GM12892 (cell line): ENCODE results near the gene DTD2.
"Not testable (repeated sequence)": the region's sequence is repeated elsewhere in the genome, so short reads cannot be mapped to it uniquely, and the experiment has no call there.

Source experiments
- DNase-seq: peaks from one replicate; pipeline ENCODE4 v3.0.0; 2011; ENCODE audit not compliant: insufficient read length
- FAIRE-seq: peaks from 2 replicates; lab custom pipeline; 2011; peaks lifted over from hg19 to GRCh38; lab: Jason Lieb, UNC
- POLR2A ChIP-seq: IDR thresholded peaks from 2 replicates; pipeline ENCODE4 v1.6.1; 2011; ENCODE audit warnings: low read depth, low read length, control low read depth
- POLR2AphosphoS5 ChIP-seq: IDR thresholded peaks from 2 replicates; pipeline ENCODE4 v1.6.1; 2011; ENCODE audit warnings: low read depth, low read length, control low read depth
- TAF1 ChIP-seq: IDR thresholded peaks from 2 replicates; pipeline ENCODE4 v1.6.1; 2011; ENCODE audit warnings: low read depth, mild to moderate bottlenecking, control low read depth, low read length, borderline replicate concordance

Gene DTD2

DNA sequence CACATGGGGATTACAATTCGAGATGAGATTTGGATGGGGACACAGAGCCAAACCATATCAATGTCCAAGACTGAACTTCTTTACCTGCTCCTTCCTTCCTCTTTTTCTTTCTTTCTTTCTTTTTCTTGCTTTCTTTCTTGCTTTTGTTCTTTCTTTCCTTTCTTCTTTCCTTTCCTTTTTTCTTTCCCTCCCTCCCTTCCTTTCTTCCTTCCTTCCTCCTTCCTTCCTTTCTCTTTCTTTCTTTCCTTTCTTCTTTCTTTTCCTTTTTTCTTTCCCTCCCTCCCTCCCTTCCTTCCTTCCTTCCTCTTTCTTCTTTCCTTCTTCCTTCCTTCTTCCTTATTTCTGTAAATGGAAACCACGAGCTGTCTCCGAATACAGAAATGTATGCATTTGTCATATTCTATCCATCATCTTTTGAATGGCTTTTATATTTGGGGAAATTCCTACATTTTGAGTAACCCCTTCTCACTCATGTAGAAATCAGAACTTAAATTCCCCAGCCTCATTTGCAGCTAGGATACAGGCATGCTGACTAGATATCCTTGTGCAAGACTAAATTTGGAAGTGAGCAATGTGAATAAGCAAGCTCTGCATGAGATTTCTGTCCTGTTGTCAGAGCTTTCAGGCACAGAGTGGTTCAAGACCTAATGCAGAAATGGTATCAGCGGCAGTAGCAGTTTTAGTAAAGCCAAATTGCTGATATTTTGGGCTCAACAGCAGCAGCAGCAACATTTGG lies 19.0 kb upstream of the DTD2 start:
- TF ChIP-seq POLR2A (no peak), POLR2AphosphoS5 (no peak), TAF1 (no peak)
- DNase-seq (no peak), FAIRE-seq (no peak)

DNA sequence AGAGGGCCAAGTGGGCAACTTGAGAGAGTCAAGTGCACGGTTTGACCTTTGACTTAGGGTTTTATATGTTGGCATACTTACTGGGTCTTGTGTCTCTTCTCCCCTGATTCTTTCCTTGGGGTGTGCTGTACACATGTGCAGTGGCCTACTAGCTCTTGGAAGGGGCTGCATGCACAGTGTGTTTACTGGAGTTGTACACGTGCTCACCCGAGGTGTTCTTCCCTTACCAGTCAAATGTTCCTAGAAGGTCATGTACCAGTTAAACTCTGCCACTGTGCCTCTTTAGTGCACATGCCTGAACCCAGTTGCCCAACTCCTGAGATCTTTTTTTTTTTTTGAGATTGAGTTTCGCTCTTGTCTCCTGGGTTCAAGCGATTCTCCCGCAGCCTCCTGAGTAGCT lies 9.2 kb upstream of the DTD2 start:
- no peak for FAIRE-seq
- TF ChIP-seq POLR2A (no peak), TAF1 (no peak), POLR2AphosphoS5 (no peak)

GRCh38 chr14:31465111-31465510 lies 7.8 kb upstream of the DTD2 start:
- no peak for DNase-seq
- TF ChIP-seq POLR2A (no peak), TAF1 (no peak)
- FAIRE-seq = no peak

More for the DNA sequence above, 9.2 kb upstream of the DTD2 start:
- DNase-seq = no peak

GRCh38 chr14:31462450-31462849 lies 5.1 kb upstream of the DTD2 start:
- FAIRE-seq = not testable (repeated sequence)

DNA sequence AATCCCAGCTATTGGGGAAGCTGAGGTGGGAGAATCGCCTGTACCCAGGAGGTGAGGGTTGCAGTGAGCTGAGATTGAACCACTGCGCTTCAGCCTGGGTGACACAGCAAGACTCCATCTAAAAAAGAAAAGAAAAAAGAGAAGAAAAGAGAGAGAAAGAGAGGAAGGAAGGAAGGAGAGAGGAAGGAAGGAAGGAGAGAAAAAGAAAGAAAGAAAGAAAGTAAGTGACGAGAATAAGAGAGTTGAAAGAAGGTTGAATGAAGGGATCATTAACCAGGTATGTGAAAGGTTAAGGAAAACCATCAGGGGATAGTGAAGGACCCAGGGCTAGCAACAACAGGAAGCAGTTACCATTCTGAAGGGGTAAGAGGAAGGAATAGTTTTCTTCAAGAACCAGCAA lies 4.2 kb upstream of the DTD2 start:
- DNase-seq (no peak), FAIRE-seq (no peak)
- TF ChIP-seq POLR2AphosphoS5 = no peak
- no peak for TF ChIP-seq TAF1
- no peak for TF ChIP-seq POLR2A

More at GRCh38 chr14:31462450-31462849, 5.1 kb upstream of the DTD2 start:
- not testable (repeated sequence) for DNase-seq

- FAIRE-seq (peak; percentile 38), DNase-seq (no peak)
Measured at GRCh38 chr14:31457665-31458659, 656 bp upstream of the DTD2 start.

DNA sequence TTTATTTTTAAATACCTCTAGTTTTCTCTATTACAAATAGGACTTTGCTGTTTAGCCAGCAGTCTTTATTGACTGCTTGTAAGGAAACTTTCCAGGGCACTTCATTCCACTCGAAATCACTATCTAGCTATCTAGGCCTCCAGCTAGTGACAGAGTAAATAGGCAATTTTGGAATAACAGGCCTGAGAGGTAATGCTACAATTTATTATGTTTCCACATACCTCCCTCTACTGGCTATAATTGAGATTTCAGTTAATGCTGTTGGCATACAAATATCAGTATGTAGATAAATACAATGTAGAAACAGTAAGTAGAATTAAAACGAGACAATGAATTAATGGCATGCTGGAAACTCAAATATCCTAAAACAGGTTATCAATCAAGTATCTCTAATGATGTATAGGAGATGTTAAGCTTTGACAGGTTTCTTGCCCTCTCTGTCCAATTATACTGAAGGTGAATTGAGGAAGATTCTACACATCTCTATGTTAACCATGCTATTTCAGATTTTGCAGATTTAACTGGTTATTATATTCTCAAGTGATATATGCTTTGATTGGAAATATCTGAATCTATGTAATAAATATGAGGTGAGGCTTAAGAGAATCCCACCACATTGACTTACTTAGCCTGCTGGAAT lies 7.2 kb downstream of the DTD2 start:
- FAIRE-seq (peak; percentile 62), DNase-seq (no peak)
- TF ChIP-seq POLR2AphosphoS5 = no peak
- TF ChIP-seq POLR2A = no peak
- no peak for TF ChIP-seq TAF1

More at GRCh38 chr14:31457665-31458659, 656 bp upstream of the DTD2 start:
- TF ChIP-seq POLR2AphosphoS5 = no peak

DNA sequence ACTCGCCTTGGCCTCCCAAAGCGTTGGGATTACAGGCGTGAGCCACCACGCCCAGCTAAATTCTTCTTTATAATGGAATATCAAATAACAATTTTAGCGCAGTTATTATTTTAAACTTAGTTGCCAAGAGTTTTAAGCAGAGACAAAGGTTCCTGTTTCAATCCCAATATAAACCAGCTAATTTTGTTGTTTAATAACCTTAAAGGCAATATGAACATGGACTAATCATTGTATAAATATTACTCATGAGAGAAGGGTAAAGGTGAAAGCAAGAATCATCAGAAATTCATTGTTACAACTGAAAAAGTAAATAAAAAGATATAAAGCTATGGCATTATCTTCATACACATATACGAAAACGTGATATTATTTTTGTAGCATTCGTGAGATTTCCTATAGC lies 8.2 kb downstream of the DTD2 start:
- DNase-seq (no peak), FAIRE-seq (no peak)
- TF ChIP-seq TAF1 (no peak), POLR2A (no peak), POLR2AphosphoS5 (no peak)

- FAIRE-seq (no peak), DNase-seq (no peak)
- no peak for TF ChIP-seq POLR2AphosphoS5
- no peak for TF ChIP-seq POLR2A
- TF ChIP-seq TAF1 = no peak
Measured at GRCh38 chr14:31445703-31446102, 11.6 kb downstream of the DTD2 start.

- FAIRE-seq = no peak
- TF ChIP-seq POLR2AphosphoS5 = no peak
- TF ChIP-seq POLR2A = no peak
- TF ChIP-seq TAF1 = no peak
Measured at GRCh38 chr14:31442284-31442683, 15.0 kb downstream of the DTD2 start.

DNA sequence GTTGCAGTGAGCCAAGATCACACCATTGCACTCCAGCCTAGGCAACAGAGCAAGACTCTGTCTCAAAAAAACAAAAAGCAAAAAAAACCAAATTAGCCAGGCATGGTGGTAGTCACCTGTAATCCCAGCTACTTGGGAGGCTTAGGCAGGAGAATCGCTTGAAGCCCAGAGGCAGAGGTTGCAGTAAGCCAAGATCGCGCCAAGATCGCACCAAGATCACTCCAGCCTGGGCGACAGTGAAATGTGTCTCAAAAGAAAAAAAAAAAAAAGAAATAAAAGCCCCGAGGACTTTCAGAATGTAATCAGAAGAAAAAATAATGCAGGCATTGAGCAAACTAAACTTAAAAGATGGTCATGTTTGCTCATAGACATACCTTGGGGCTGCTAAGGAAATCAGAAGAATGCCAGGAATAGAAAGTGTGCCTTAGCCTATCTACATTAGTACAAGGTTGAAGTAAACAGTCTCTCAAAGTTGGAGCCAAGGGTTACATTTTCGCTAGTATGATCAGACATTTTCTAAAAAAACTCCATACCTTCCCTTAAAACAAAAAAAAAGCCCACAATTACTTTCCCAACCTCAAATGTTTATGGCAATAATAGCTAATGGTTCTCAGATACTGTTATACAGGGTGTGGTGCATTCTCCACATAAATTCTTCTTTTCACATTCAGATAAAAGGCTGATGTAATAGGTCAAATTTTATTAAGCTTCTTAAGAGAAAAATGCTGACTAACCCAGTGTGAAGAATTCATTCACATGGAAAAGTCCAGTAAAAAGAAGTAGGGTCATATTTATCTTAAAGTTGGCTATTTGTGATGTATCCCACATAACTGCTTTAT lies 15.8 kb downstream of the DTD2 start:
- no peak for FAIRE-seq
- TF ChIP-seq POLR2AphosphoS5 (no peak), POLR2A (no peak), TAF1 (no peak)

More at GRCh38 chr14:31442284-31442683, 15.0 kb downstream of the DTD2 start:
- no peak for DNase-seq

More for the DNA sequence above, 15.8 kb downstream of the DTD2 start:
- DNase-seq = no peak
